Measurements from ENCODE around the gene KIAA1614. TPM values are rescaled to one million over a fixed set of nuclear protein-coding genes. Genes with fewer than 3 reads are reported as not detected.

KIAA1614 gene
- total RNA-seq, 1 experiment from 2014 or later = 0.15 TPM

DNA sequence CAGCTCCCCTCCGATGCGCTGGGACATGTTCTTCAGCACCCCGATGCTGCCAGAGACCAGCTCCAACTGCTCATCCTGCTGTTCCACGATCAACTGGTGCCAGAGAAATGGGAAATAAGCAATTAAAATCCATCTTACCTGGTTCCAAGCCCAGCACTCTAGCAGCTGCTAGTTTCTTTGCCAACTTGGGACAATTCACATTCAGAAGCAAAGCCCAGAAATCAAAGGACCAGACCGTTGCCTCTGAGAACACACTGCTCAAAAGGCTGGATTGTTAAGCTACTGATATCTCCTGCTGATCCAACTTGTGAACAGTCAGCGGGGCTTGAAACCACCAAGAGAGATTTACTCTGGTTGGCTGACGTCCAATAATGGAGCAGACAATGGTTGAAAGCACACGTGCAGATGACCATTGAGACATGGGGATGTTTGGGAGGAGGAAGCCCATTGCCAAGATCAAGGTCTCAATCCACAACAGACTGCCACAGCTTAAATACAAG lies 75.6 kb downstream of the KIAA1614 start:
- peaks cover 46% of the 10 kb centered on the region for H3K36me3 ChIP-seq (ENCODE audit: low read depth)
- intact Hi-C loops (cut with micrococcal nuclease; ENCODE audit: unreplicated experiment) = no loop called here
- no peak overlapping the region for H3K27ac ChIP-seq
- no peak overlapping the region for H3K4me3 ChIP-seq
- H3K79me2 ChIP-seq (ENCODE audit: low read depth) = no peaks in the 10 kb centered on the region
- H2AFZ ChIP-seq = no peak overlapping the region
- 0 out of 2 replicates have a peak, but pooled peaks cover 6% of the 10 kb centered on the region for H3F3A ChIP-seq (ENCODE audit: insufficient read depth, low read depth)
- H3K4me2 ChIP-seq = no peak overlapping the region
- H3K9me2 ChIP-seq (ENCODE audit: insufficient read depth) = no peaks in the 10 kb centered on the region
- ChIA-PET POLR2A (ENCODE audit: unreplicated experiment) (no interaction called here), CTCF (no interaction called here)
- no peaks in the 10 kb centered on the region for H4K20me1 ChIP-seq (ENCODE audit: insufficient read depth)
- H3K4me1 ChIP-seq (replicated peaks; ENCODE audit: insufficient read depth) = no peaks in the 10 kb centered on the region
- no peaks in the 10 kb centered on the region for H3K27me3 ChIP-seq (ENCODE audit: insufficient read depth, low read depth)
- DNase-seq = no peak
- BruUV-seq (replicated peaks) = no TSS peak
- no peaks in the 10 kb centered on the region for H3K9me3 ChIP-seq (ENCODE audit: insufficient read depth, low read depth)
- TF ChIP-seq EZH2 (IDR thresholded peaks at IDR 0.05; ENCODE audit: low read depth) (no peak), CTCF (conservative IDR thresholded peaks at IDR 0.05) (no peak)

DNA sequence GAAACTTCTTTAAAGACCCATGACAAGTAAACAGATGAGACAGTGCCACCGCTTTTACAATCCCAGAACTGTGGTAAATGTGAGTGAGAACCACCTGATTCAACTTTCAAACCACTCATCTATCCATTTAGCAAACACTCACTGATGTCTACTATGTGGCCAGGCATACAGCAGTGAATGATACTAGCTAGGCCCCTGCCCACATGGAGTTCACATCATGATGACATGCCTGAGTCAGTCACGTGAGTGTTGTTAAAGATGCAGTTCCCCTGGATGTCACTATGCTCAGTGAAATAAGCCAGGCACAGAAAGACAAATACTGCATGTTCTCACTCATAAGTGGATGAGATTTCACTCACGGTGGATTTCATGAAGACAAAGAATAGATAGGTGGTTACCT lies 81.6 kb downstream of the KIAA1614 start:
- no peak for DNase-seq
- Histone ChIP-seq H3K9me3 (ENCODE audit: insufficient read depth, low read depth) (no peaks in the 10 kb centered on the region), H3K36me3 (ENCODE audit: low read depth) (peaks cover 28% of the 10 kb centered on the region), H3K4me1 (replicated peaks; ENCODE audit: insufficient read depth) (no peaks in the 10 kb centered on the region), H3F3A (ENCODE audit: insufficient read depth, low read depth) (peaks cover 6% of the 10 kb centered on the region; the same call in 1 of the 2 replicates), H3K4me2 (no peak overlapping the region), H2AFZ (no peak overlapping the region), H3K9me2 (ENCODE audit: insufficient read depth) (no peaks in the 10 kb centered on the region), H4K20me1 (ENCODE audit: insufficient read depth) (0 out of 2 replicates have a peak, but pooled peaks cover 10% of the 10 kb centered on the region), H3K79me2 (ENCODE audit: low read depth) (no peaks in the 10 kb centered on the region; the same call in 1 of the 2 replicates), H3K4me3 (no peak overlapping the region), H3K27me3 (ENCODE audit: insufficient read depth, low read depth) (no peaks in the 10 kb centered on the region), H3K27ac (no peak overlapping the region)
- intact Hi-C loops (cut with micrococcal nuclease; ENCODE audit: unreplicated experiment) = no loop called here
- ChIA-PET CTCF (no interaction called here), POLR2A (ENCODE audit: unreplicated experiment) (no interaction called here)
- BruUV-seq (replicated peaks) = no TSS peak
- TF ChIP-seq CTCF (conservative IDR thresholded peaks at IDR 0.05) (no peak), EZH2 (IDR thresholded peaks at IDR 0.05; ENCODE audit: low read depth) (no peak)

DNA sequence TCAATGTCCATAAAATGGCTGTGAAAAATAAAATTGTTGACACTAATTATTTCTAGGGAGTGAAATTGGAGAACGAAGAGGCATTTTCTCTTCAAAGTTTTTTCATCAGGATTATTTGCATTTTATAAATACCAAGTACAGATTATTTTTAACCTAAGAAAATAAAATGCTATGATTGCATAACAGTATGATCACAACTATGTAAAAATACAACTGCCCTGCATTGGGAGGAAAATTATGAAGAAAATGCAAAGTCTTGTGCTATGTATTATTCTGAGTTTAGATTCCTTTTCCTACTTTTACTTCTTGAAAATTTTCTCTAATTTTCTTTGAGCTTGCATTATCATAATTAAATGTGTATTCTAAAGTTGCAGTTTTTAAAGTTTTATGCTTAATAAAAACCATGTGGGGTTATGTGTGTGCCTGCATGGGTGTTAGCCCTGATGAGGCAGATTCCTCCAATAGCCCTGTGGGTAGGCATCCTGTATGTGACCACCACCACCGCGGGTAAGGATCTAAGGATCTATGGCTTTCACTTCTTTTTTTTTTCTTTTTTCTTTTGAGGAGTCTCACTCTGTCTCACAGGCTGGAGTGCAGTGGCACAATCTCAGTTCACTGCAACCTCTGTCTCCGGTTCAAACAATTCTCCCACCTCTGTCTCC lies 85.3 kb downstream of the KIAA1614 start:
- Histone ChIP-seq H3K4me3 (no peak overlapping the region), H3K36me3 (ENCODE audit: low read depth) (peaks cover 38% of the 10 kb centered on the region), H3K27ac (no peak overlapping the region), H3K9me2 (ENCODE audit: insufficient read depth) (no peaks in the 10 kb centered on the region), H3K9me3 (ENCODE audit: insufficient read depth, low read depth) (no peaks in the 10 kb centered on the region), H2AFZ (no peak overlapping the region), H3K4me1 (replicated peaks; ENCODE audit: insufficient read depth) (no peaks in the 10 kb centered on the region), H3F3A (ENCODE audit: insufficient read depth, low read depth) (peaks cover 6% of the 10 kb centered on the region; the same call in 1 of the 2 replicates), H3K4me2 (no peak overlapping the region), H4K20me1 (ENCODE audit: insufficient read depth) (0 out of 2 replicates have a peak, but pooled peaks cover 10% of the 10 kb centered on the region), H3K79me2 (ENCODE audit: low read depth) (no peaks in the 10 kb centered on the region; the same call in 1 of the 2 replicates), H3K27me3 (ENCODE audit: insufficient read depth, low read depth) (no peaks in the 10 kb centered on the region)
- DNase-seq = no peak
- POLR2A ChIA-PET (ENCODE audit: unreplicated experiment) = no interaction called here
- CTCF ChIA-PET = no interaction called here
- no TSS peak for BruUV-seq (replicated peaks)
- no peak for TF ChIP-seq EZH2 (IDR thresholded peaks at IDR 0.05; ENCODE audit: low read depth)
- no peak for TF ChIP-seq CTCF (conservative IDR thresholded peaks at IDR 0.05)
- intact Hi-C loops (cut with micrococcal nuclease; ENCODE audit: unreplicated experiment) = no loop called here

Other genes starting within 250 kb of the KIAA1614 start
- gene STX6, start 110.0 kb downstream of the KIAA1614 start, total RNA-seq (2021) = 23.0 and 25.2 TPM in 2 replicates
- 11.2 and 15.5 TPM in 2 replicates for gene MR1, start 121.1 kb downstream of the KIAA1614 start, total RNA-seq (2021)
- 21.2 and 23.4 TPM in 2 replicates for gene IER5, start 175.8 kb downstream of the KIAA1614 start, total RNA-seq (2021)

Data from PC-9 (cell line).